GM12874 (cell line): ENCODE results near the gene FANCE.

ENCODE experiments used
- CTCF ChIP-seq: IDR thresholded peaks from 2 replicates; pipeline ENCODE4 v1.5.1; 2011; ENCODE audit warnings: low read depth, mild to moderate bottlenecking, control low read depth, low read length, moderate library complexity; ENCODE audit not compliant: insufficient read depth

The FANCE gene

GRCh38 chr6:35507221-35507620 is 55.1 kb downstream of the FANCE start:
- no peak for TF ChIP-seq CTCF

DNA sequence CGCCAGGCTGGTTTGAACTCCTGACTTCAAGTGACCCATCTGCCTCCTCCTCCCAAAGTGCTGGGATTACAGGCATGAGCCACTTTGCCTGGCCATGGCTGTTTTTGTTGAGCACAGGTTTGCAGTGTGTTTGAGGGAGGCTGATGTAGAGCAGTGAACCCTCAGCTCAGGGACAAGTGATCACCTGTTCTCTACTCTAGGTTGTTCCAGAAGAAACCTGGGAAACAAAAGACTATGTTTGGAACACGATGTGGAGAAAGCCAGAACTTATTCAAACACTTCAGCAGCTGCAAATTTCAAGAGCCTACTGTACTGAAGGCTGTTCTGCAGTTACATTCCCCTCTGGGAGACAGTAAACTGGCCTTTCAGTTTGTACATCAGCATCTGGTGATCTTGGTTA is 55.9 kb downstream of the FANCE start:
- no peak for TF ChIP-seq CTCF

DNA sequence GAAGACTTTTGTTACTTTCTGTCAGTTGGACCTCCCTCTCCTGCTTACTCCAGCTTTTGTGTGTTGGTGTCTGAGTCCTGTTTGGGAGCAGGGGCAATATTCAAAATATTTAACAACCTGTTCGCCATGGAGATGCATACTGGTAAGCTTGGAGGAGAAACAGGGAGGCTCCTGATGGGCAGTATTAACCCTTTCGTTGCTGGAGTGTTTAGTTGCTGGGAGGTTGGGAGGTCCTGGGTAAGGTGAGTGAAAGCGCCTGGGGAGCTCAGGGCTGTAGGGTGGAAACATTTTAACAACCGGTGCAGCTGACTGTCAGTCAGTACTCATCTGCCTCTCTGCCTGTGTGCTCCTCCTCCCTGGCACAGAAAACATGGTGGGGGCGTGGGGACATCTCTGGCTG is 56.4 kb downstream of the FANCE start:
- no peak for TF ChIP-seq CTCF

- TF ChIP-seq CTCF: no peak
These were observed 58.9 kb downstream of the FANCE start for GRCh38 chr6:35510916-35511561.

DNA sequence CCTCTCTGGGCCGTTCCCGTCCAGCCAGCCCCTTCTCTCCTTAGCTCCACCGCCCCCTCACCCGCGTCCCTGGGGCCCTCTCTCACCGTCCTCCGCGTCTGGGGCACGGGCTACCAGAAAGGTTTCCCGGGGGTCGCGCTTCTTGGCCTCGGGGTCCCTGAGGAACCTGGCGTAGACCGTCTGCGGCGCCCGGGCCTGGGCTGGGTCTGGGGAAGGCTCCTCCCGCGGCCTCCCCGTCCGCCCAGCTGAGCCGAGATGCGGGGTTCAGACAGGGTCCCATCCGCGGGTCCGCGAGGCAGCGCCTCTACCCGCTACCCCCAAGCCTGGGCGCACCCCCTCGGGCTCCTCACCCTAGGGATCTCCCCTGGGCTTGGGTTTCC is 59.4 kb downstream of the FANCE start:
- TF ChIP-seq CTCF: no peak

DNA sequence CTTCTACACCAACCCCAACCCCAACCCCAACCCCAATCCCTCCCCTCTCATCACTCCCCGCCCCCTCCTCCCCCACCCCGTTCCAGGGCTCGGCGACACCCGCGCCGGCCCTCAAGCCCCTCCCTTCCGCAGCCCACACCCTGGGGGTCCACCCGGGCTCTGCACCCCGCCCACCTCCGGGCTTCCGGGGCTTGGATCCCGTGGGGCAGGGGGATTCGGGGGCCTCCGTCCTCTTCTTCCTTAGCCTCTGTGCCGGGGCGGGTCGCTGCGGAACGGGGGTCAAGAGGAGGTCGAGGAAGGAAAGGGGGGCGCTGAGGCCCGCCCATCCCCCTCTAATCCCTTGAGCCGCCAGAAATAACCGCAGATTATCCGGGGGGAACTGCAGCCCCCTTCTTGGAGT is 59.9 kb downstream of the FANCE start:
- no peak for TF ChIP-seq CTCF

GRCh38 chr6:35512740-35513139 is 60.6 kb downstream of the FANCE start, which contains the start of gene TULP1:
TULP1 (minus strand) TSS chr6:35512896; CDS start chr6:35512858, 38 bp downstream.
- TF ChIP-seq CTCF: no peak
